GM18867 (cell line): ENCODE measurements around the gene CDCA5.
A peak's percentile ranks its signal among the peaks of the same experiment; 100 is the strongest.

Source experiments
- ATAC-seq: cut with Tn5 transposase; IDR thresholded peaks from one replicate; pipeline ENCODE4 v1.9.1; 2021; ENCODE audit warnings: mild to moderate bottlenecking, moderate library complexity; ENCODE audit not compliant: unreplicated experiment

Gene CDCA5

DNA sequence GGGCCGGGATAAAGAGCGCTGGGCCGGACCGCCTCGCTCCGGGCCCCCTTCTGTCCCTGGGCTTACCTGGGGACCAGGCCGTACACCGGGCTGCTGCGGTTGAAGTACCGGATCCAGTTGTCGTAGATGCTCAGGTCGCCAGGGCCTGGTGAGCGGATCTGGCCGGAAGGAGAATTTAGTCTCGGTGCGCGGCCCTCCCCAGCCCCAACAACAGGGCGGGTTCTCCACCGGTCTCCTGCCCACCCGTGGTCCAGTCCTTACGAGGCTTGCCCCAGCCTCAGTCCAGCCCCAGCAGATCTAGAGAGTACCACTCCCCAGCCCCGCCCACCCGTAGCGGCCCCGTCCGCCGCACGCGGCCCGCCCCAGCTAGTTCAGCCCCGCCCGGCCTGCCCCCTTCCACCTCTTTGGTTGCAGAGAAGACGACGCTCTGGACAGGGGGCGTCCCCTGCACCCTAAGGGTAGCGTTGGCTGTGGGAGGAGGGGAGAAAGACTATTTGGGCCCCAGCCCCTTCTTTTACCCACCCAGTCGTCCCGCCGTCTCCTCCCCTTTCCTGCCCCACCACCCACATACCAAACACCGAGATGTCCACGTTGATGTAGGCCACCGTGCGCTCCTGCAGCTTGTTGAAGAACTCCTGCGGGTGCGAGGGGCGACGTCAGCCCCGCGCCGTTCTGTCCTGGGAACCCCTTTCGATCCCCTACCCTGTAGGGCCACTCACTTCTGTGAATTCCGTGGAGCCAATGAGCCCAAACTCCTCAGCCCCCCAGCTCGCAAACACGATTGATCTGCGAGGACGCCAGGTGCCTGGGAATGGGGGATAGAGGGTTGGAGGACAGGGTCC, 36.0 kb downstream of the CDCA5 start:
- ATAC-seq = no peak

DNA sequence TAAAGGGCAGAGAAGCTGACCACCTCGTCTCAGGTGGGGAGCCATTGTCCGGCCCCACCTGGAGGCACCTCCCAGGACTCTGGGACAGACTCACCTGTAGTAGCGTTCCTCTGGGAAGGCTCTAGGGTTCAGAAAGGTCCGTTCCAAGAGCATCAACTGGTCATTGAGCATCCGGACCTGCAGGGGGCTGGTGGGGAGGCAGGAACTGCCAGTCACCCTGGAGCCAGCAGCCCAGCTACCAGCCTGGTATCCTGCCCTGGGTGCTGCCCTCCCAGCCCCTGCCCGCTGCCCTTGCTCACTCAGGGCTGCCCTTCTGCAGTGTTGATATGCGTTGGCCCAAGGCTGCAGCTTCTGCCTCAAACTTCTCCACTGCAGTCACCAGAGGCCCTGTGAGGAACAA, 38.1 kb downstream of the CDCA5 start:
- no peak for ATAC-seq

DNA sequence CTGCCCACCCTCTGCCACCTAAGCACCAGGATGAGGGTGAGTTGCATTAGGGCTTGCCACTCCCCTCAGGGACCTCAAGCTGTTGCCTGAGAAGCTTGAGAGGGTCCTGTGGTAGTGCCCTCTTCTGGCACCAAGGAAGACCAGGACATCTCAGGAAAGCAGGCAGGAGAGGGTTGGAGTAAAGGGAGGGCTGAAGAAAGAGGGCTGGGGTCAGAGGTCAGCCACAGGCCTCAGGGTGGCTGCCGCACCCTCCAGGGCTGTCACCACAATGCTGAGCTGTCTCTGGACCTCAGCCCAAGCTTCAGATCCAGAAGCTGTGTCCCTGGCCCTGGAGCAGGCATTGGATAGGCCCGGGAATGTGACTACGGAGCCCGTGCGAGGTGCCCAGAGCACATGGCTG, 38.8 kb downstream of the CDCA5 start:
- ATAC-seq = no peak

DNA sequence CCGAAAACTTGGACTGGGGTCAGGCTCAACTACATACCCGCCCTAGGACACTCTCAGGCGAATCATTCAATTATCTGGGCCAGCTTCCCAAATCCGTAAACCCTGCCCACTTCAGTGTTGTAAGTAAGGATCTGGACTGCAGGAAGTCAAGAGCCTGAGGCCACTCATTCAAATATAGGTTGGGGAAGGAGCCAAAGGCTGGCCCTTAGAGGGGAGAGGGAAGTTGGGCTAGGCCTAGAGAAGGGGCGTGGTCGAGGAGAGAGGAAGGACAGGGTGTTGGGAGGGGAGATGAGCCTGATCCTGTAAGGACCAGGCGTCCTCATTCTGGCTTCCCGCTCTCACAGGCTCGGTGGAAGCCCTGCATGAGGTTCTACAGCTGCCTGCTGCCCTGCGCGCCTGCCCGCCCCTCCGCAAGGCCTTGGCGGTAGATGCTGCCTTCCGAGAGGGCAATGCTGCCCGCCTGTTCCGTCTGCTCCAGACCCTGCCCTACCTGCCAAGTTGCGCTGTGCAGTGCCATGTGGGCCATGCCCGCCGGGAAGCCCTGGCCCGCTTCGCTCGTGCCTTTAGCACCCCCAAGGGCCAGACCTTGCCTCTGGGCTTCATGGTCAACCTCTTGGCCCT, 39.8 kb downstream of the CDCA5 start:
- ATAC-seq = no peak

DNA sequence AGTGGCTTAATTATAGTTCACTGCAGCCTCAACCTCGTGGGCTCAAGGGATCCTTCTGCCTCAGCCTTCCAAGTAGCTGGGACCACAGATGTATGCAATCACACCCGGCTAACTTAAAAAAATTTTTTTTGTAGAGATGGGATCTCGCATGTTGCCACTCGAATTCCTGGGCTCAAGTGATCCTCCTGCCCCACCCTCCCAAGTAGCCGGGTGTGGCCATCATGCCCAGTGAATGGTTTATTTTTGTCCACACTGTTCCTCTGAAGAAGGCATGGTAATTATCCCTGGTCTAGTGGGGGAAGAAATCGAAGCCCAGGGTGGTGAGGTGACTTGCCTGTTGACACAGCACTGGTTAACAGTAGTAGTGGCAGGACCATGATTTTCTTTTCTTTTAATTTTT, 40.9 kb downstream of the CDCA5 start:
- ATAC-seq = no peak

DNA sequence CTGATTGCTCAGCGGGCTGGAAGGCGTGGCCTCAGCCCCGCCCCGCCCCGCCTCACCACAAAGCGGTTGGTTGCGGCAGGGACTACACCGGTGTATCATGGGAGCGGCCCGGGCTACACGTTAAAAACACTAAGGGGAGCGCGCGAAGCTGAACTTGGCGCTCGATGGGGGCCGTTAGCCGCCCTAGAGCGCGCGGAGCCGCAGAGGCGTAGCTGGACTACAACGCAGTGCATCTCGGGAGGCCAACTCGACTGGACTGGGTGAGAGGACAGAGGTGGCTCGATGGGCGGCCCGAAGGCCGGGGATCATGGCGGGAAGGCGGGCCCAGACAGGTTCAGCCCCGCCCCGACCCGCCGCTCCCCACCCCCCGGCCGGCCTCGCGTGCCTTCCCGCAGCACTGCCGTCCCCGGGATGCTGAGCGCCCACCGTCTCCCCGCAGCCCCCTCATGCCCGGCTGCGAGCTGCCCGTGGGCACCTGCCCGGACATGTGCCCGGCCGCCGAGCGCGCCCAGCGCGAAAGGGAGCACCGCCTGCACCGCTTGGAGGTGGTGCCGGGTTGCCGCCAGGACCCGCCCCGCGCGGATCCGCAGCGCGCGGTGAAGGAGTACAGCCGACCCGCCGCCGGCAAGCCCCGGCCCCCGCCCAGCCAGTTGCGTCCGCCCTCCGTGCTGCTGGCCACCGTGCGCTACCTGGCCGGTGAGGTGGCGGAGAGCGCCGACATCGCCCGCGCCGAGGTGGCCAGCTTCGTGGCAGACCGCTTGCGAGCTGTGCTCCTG, 42.8 kb downstream of the CDCA5 start, which contains the start of gene SAC3D1:
SAC3D1 (plus strand) TSS at position 364 of the 776 bp plus-strand sequence; CDS start at position 447, 83 bp downstream.
- ATAC-seq = peak; percentile 87

DNA sequence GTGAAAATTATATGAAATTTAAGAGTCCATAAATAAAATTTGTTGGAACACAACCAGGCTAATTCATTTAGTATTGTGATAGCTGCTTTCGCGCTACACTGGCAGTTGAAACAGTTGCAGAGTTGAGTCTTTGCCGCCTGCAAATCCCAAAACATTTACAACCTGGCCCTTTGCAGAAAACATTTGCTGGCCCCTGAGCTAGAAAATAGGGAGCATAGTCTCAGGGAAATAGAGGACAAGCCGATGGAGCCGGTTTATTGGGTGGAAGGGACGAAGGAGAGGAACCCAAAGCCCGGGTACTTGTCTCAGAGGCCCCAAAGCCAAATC, 43.4 kb downstream of the CDCA5 start:
- ATAC-seq = no peak

DNA sequence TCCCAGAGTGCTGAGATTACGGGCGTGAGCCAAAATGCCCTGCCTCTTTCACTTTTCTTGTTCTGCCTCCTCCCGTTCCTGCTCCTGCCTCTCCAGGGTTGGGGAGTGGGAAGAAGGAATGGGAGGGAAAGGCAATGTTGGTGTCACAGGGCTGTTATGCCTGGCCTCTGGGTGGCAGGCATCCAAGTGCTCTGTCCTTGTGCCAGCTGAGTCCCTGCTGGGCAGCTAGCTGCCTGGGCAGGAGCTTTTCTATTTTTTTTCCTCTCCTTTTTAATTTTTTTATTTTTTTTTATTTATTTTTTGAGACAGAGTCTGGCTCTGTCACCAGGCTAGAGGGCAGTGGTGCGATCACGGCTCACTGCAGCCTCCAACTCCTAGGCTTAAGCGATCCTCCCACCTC, 46.9 kb downstream of the CDCA5 start:
- ATAC-seq = no peak

DNA sequence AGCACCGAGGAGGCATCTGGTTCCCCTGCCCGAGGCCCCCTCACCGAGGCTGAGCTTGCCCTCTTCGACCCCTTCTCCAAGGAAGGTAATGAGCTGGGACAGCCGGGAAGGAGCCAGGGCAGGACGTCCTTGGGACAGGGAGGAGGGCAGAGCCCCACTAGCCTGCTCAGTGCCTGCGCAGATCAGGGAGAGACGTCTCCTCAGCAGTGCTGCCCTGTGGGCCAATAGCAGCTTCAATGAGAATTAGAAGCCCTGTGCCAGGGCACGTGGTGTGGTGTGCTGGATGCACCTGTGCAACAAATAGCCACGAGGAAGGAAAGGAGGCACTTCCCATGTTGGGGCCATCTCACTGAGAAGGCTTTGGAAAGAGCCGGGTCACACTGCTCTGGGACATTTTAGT, 48.3 kb downstream of the CDCA5 start:
- no peak for ATAC-seq

DNA sequence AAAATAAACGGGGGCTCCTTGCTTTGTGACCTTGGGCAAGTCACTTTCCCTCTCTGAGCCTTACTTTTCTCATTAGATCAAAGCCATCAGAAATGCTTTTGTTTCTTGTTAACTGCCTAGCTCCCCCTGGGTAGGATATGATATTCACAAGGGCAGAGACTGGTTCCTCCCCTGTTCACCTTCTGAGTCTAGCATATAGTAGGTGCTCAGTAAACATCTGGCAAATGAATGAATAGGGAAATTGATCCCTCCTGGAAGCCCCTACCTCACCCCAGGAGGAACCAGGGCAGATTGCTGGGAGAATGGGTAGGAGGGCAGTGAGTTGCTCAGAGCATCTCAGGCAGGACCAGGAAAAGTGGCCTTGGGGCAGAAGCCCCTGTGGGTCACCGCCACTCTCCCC, 49.4 kb downstream of the CDCA5 start:
- no peak for ATAC-seq

DNA sequence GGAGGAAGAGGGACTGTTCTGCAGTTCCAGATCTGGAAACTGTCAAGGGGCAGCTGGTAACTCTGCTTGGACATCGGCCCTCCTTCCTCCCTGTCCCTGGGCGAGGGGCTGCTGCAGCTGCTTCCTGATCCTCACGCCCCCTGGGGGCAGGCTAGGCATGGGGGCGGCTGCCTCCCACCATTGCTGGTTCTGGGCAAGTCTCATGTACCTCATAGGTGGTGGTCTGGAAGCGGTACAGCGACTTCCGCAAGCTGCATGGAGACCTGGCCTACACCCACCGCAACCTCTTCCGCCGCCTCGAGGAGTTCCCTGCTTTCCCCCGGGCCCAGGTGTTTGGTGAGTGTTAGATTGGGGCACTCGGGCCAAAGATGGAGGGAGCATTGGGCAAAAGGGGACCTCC, 51.6 kb downstream of the CDCA5 start:
- no peak for ATAC-seq
